GM21723 (cell line): ENCODE data around the gene NMUR1.
A peak's percentile ranks its signal among the peaks of the same experiment; 100 is the strongest.

Experiments used
- ATAC-seq: cut with Tn5 transposase; IDR thresholded peaks from one replicate; pipeline ENCODE4 v1.9.1; 2021; ENCODE audit warnings: mild to moderate bottlenecking, moderate library complexity; ENCODE audit not compliant: unreplicated experiment

Gene NMUR1

GRCh38 chr2:231526341-231527090, 3.7 kb downstream of the NMUR1 start:
- no peak for ATAC-seq

GRCh38 chr2:231525248-231526163, 4.7 kb downstream of the NMUR1 start:
- ATAC-seq = no peak

- ATAC-seq = no peak
Observed at GRCh38 chr2:231524477-231525247, 5.6 kb downstream of the NMUR1 start.

- no peak for ATAC-seq
Observed at GRCh38 chr2:231523451-231524285, 6.6 kb downstream of the NMUR1 start.

GRCh38 chr2:231522418-231523180, 7.6 kb downstream of the NMUR1 start:
- no peak for ATAC-seq

GRCh38 chr2:231521443-231521842, 8.8 kb downstream of the NMUR1 start:
- ATAC-seq = no peak

- ATAC-seq = no peak
Observed at GRCh38 chr2:231519975-231520555, 10.2 kb downstream of the NMUR1 start.

- no peak for ATAC-seq
Observed at GRCh38 chr2:231518771-231519170, 11.5 kb downstream of the NMUR1 start.

GRCh38 chr2:231515603-231516002, 14.6 kb downstream of the NMUR1 start:
- ATAC-seq = no peak

- no peak for ATAC-seq
Observed at GRCh38 chr2:231514951-231515297, 15.3 kb downstream of the NMUR1 start.

GRCh38 chr2:231514225-231514950, 15.9 kb downstream of the NMUR1 start:
- peak; percentile 98 for ATAC-seq

GRCh38 chr2:231513746-231514224, 16.5 kb downstream of the NMUR1 start:
- ATAC-seq = no peak

GRCh38 chr2:231512222-231512621, 18.0 kb downstream of the NMUR1 start:
- no peak for ATAC-seq

- ATAC-seq = no peak
Observed at GRCh38 chr2:231503766-231504165, 26.5 kb downstream of the NMUR1 start.

- no peak for ATAC-seq
Observed at GRCh38 chr2:231502596-231502995, 27.6 kb downstream of the NMUR1 start.

GRCh38 chr2:231497651-231498050, 32.6 kb downstream of the NMUR1 start:
- ATAC-seq = no peak

GRCh38 chr2:231494669-231495068, 35.6 kb downstream of the NMUR1 start:
- no peak for ATAC-seq

GRCh38 chr2:231490801-231491200, 39.4 kb downstream of the NMUR1 start:
- ATAC-seq = no peak

GRCh38 chr2:231489990-231490389, 40.3 kb downstream of the NMUR1 start:
- ATAC-seq = no peak
